GM13977 (cell line): ENCODE data around the gene SMOC2.

Experiments
- DNase-seq: peaks from one replicate; pipeline ENCODE4 v3.0.0; 2012; ENCODE audit warnings: low spot score
- in situ Hi-C: fragments of 300-500 bp; cut with MboI; formaldehyde crosslinking; loops from one replicate; pipeline ENCODE4 v1.12.0; 2022; ENCODE audit warnings: low sequenced_read_pairs, low pct_unique_long_range_greater_than_20kb, mixed read lengths, inconsistent platforms; ENCODE audit not compliant: unreplicated experiment
- TF ChIP-seq, protein P1 (sequence below): IDR thresholded peaks from 2 replicates; pipeline ENCODE4 v1.5.1; 2012; ENCODE audit warnings: mild to moderate bottlenecking, control low read depth; ENCODE audit not compliant: insufficient read depth; ENCODE audit errors: extremely low read depth, missing control alignments

SMOC2 gene

DNA sequence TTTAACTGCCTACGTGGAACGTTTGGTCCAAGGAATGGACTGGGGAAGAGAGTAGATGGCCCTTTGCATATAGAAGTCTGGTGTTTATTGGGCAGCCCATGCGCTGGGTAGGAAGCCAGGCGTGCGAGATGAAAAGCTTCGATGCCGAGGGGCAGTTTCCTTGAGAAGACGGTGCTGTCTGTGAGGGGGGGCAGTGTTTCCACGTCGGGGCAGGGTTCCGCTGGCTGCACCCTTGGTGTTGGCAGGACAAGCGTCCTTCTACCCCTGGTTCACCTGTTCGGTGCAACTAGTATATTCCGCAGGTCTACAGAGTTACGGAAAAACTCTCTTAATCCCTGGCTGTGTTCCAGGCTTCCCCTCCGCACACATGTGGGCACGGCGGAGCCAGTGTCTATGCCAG, 88.2 kb downstream of the SMOC2 start:
- TF ChIP-seq, protein P1, sequence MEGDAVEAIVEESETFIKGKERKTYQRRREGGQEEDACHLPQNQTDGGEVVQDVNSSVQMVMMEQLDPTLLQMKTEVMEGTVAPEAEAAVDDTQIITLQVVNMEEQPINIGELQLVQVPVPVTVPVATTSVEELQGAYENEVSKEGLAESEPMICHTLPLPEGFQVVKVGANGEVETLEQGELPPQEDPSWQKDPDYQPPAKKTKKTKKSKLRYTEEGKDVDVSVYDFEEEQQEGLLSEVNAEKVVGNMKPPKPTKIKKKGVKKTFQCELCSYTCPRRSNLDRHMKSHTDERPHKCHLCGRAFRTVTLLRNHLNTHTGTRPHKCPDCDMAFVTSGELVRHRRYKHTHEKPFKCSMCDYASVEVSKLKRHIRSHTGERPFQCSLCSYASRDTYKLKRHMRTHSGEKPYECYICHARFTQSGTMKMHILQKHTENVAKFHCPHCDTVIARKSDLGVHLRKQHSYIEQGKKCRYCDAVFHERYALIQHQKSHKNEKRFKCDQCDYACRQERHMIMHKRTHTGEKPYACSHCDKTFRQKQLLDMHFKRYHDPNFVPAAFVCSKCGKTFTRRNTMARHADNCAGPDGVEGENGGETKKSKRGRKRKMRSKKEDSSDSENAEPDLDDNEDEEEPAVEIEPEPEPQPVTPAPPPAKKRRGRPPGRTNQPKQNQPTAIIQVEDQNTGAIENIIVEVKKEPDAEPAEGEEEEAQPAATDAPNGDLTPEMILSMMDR, result no peak
- in situ Hi-C loops, result no loop called here

DNA sequence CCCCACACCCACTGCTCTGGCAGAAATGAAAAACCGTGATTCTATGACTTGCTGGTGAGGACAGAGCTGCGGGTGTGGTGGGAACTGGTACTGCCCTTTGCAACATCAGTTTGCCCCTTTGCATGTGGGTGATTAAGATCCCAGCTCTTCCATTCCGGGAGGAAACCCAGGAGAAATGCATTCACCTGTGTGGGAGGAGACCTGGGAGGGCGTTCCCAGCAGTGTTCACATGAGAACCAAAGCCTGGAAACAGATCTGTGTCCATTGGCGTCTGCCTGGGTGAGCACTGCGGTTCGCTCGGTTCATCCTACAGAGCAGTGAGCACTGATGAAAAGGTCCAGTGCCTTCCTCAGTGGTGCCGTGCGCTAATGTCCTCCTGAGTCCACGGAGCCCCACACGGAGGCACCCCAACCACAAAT, 89.7 kb downstream of the SMOC2 start:
- TF ChIP-seq, protein P1, result no peak
- DNase-seq, result no peak
- in situ Hi-C loops, result no loop called here

More for the DNA sequence above, 88.2 kb downstream of the SMOC2 start:
- no peak for DNase-seq

DNA sequence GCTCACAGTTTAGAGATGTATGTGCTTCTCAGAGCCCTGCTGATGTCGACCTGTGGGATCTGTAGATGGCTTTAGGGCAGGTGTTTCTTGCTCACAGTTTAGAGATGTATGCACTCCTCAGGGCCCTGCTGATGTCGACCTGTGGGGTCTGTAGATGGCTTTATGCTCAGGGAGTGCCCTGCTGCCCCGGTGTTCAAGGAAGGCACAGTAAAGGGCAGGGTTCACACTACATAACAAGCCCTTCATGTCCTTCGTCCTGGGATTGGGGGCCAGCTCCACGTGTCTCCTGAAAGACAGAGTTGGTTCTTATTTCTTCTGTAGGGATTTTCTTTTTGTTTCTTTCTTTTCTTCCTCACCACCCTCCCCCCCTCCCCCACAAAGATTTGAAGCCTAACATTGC, 91.1 kb downstream of the SMOC2 start:
- no peak for DNase-seq
- in situ Hi-C loops, result no loop called here
- TF ChIP-seq, protein P1, result no peak

DNA sequence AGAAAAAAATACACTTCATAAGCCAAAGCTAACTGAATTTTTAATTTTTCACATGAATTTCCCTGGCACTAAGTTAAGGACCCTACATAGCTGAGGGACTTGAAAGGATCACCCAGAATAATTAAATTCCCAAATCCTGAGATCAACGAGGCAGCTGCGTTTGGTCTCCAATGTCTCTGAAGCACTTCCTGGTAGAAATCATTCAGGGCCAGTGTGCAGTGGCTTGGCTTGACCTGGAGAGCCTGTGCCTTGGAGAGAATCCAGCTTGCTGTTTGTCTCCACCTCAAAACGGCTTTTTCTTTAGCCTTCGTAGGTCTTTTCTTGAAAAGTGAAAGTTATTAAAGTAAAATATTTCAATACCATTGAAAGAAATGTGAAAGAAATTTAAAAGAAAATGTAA, 92.4 kb downstream of the SMOC2 start:
- in situ Hi-C loops, result no loop called here
- TF ChIP-seq, protein P1, result no peak
- no peak for DNase-seq

DNA sequence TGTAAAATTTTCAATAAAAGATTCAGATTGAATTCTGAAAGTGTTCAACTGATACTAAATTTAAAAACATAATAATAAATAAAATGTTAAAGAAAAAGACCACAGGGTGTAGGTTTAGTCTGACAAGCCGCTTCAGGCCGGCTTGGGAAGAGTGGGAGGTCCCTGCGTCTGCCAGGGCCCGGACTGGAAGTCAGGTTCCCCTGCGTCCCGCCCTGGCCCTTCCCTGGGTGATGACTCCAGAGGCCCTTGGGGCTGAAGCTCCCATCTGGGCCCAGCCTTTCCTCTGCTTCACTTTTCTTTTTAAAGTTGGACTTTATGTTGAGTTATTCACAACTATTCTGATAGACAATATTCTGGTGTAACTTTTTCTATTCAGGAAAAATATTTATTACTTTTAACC, 93.3 kb downstream of the SMOC2 start:
- no peak for DNase-seq
- in situ Hi-C loops, result no loop called here
- TF ChIP-seq, protein P1, result no peak

DNA sequence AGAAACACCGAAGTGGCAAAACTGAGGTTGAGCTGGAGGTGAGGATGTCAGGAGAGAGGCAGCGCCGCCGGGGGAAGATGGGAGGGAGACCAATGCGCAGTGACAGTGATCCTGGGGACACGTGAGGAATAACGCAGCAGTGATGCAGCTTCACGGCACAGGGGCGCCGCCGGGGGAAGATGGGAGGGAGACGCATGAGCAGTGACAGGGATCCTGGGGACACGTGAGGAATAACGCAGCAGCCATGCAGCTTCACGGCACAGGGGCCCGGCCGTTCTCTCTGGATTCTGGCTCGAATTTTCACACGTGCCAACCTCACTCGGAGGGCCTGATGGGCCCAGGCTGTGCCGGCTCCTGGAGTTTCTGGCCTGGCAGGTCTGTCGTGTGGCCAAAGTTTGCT, 94.7 kb downstream of the SMOC2 start:
- in situ Hi-C loops, result no loop called here
- TF ChIP-seq, protein P1, result no peak
- DNase-seq, result no peak

DNA sequence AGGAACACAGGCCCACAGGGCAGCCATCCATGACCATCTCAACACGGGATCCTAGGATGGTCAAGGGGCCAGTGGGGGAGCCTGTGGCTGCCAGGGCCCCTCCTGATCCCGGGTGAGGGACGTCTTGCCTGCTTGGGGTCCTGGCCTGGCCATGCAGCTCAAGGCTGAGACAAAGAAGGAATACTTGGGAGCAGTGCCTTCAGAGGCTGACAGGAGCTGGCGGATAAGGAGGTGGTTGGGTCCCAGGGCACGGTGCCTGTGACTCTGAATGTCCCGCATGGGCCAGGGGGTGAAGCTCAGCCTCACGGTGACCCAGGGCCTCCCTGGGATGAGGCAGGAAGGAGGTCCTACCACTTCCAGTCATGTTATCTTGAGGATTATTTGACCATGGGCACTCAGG, 95.2 kb downstream of the SMOC2 start:
- in situ Hi-C loops, result no loop called here
- DNase-seq, result no peak
- TF ChIP-seq, protein P1, result no peak
